K562 (cell line): ENCODE measurements around the gene PHLDB3. TPM values are rescaled to one million over a fixed set of nuclear protein-coding genes. Genes with fewer than 3 reads are reported as not detected.

Experiments
- ATAC-seq: fragments of 200-7000 bp; cut with Tn5 transposase; 3 replicates; pipeline ENCODE4 v1.9.1; 2020; ENCODE audit warnings: moderate library complexity
- BruUV-seq: library from RNA; stranded (reverse); fragments of 400-500 nt; replicated peaks from 2 replicates; lab custom pipeline; 2021; lab: Mats Ljungman, UMichigan
- CTCF ChIA-PET: fragments of 300-600 bp; formaldehyde crosslinking; extraction: SDS; loops from one replicate; lab custom pipeline; 2021; ENCODE audit warnings: low intra/inter-chr PET ratio; lab: Yijun Ruan, JAX
- POLR2A ChIA-PET: fragments of 300-600, 350-650 bp; sonication (Branson Sonifier 250); formaldehyde crosslinking; extraction: SDS; loops from one replicate; lab custom pipeline; 2021; ENCODE audit warnings: antibody characterized with exemption, inconsistent platforms; lab: Yijun Ruan, JAX
- DNase-seq, 4 experiments: peaks; one replicate each; pipeline versions ENCODE4 v3.0.0 to v3.0.0-alpha.2; 2011 to 2018; ENCODE audit warnings: low spot score in 3 of 4, mixed read lengths in 3 of 4; ENCODE audit errors: extremely low read depth in 1 of 4
- FAIRE-seq: peaks from 2 replicates; lab custom pipeline; 2011; peaks lifted over from hg19 to GRCh38; lab: Jason Lieb, UNC
- H2AFZ ChIP-seq: 2 replicates; pipeline ENCODE4 v1.6.0; 2011; ENCODE audit warnings: low read depth, low read length, control low read depth, inconsistent platforms
- H3K27ac ChIP-seq: fragments of 200-600 bp; 3 replicates; pipeline ENCODE4 v1.8.0; 2011; ENCODE audit warnings: low read depth, mild to moderate bottlenecking, control low read depth, inconsistent platforms, low read length, moderate library complexity, mixed read lengths; ENCODE audit errors: extremely low read depth
- H3K27me3 ChIP-seq, 2 experiments: fragments of 300-600 bp in 1 of 2; 2 replicates in 1 of 2; 3 replicates in 1 of 2; pipeline versions ENCODE4 v1.6.0 to v1.8.0; 2011; ENCODE audit warnings: inconsistent platforms in 2 of 2, low read length in 2 of 2, mild to moderate bottlenecking in 1 of 2, mixed read lengths in 1 of 2, moderate library complexity in 1 of 2; ENCODE audit not compliant: control insufficient read depth in 2 of 2, insufficient read depth in 2 of 2
- H3K36me3 ChIP-seq: fragments of 300-600 bp; 3 replicates; pipeline ENCODE4 v1.8.0; 2011; ENCODE audit warnings: mild to moderate bottlenecking, low read length, inconsistent platforms; ENCODE audit not compliant: control insufficient read depth, insufficient read depth
- H3K4me1 ChIP-seq, 2 experiments: fragments of 200-600 bp in 1 of 2; replicated peaks in 1 of 2; 2 replicates in 1 of 2; 3 replicates in 1 of 2; pipeline versions ENCODE4 v1.5.1 to v1.8.0; 2011; ENCODE audit warnings: inconsistent platforms in 2 of 2, low read length in 2 of 2, mild to moderate bottlenecking in 1 of 2, mixed read lengths in 1 of 2, moderate library complexity in 1 of 2; ENCODE audit not compliant: control insufficient read depth in 2 of 2, insufficient read depth in 2 of 2
- H3K4me2 ChIP-seq: 2 replicates; pipeline ENCODE4 v1.6.1; 2011; ENCODE audit warnings: low read length, control low read depth, inconsistent platforms, mixed read lengths; ENCODE audit not compliant: insufficient read depth
- H3K4me3 ChIP-seq: fragments of 200-600 bp; sonication (generic), shearing (Covaris generic); 2 replicates; pipeline ENCODE4 v1.5.1; 2016; ENCODE audit warnings: control low read depth, inconsistent platforms
- H3K79me2 ChIP-seq: fragments of 200-600 bp; 3 replicates; pipeline ENCODE4 v1.8.0; 2011; ENCODE audit warnings: low read length, inconsistent platforms; ENCODE audit not compliant: control insufficient read depth, insufficient read depth
- H3K9ac ChIP-seq, 2 experiments: 2 replicates each; pipeline versions ENCODE4 v1.6.0 to v1.6.1; 2011; ENCODE audit warnings: low read depth in 2 of 2, low read length in 2 of 2, control low read depth in 1 of 2, inconsistent platforms in 1 of 2, mild to moderate bottlenecking in 1 of 2, mixed read lengths in 1 of 2; ENCODE audit not compliant: insufficient read depth in 1 of 2
- H3K9me1 ChIP-seq: one replicate; pipeline ENCODE4 v1.6.0; 2011; ENCODE audit warnings: inconsistent platforms, mild to moderate bottlenecking, low read length, moderate library complexity; ENCODE audit not compliant: control insufficient read depth, insufficient read depth
- H3K9me3 ChIP-seq: replicated peaks from 2 replicates; pipeline ENCODE4 v1.5.1; 2011; ENCODE audit warnings: low read depth, low read length, inconsistent platforms; ENCODE audit not compliant: control insufficient read depth, insufficient read depth
- H4K20me1 ChIP-seq: replicated peaks from 2 replicates; pipeline ENCODE4 v1.6.1; 2011; ENCODE audit warnings: low read length, inconsistent platforms, mixed read lengths; ENCODE audit not compliant: control insufficient read depth, insufficient read depth
- CBFA2T3 ChIP-seq: fragments of 450-650 bp; IDR thresholded peaks from 2 replicates; pipeline ENCODE4 v1.6.1; 2017
- ESRRB ChIP-seq: fragments of 250-450 bp; sonication (Bioruptor Pico); IDR thresholded peaks from 2 replicates; pipeline ENCODE4 v1.5.0; 2020; ENCODE audit warnings: mild to moderate bottlenecking, moderate library complexity, borderline replicate concordance
- GTF2A2 ChIP-seq: IDR thresholded peaks from 2 replicates; pipeline ENCODE4 v1.6.1; 2016; ENCODE audit warnings: mild to moderate bottlenecking, missing genetic modification characterization, missing compliant biosample characterization
- GTF2F1 ChIP-seq: IDR thresholded peaks from 2 replicates; pipeline ENCODE4 v1.6.1; 2011; ENCODE audit warnings: low read depth, low read length, improper control_type of control experiment
- HNRNPH1 ChIP-seq: fragments of 200-400 bp; formaldehyde crosslinking; optimal IDR thresholded peaks from 2 replicates; pipeline ENCODE3; 2017; ENCODE audit warnings: low read depth, mild to moderate bottlenecking, low read length, moderate library complexity
- HSF4 ChIP-seq: fragments of 250-450 bp; sonication (Bioruptor Pico); IDR thresholded peaks from 2 replicates; pipeline ENCODE4 v2.1.2; 2022; ENCODE audit warnings: mild to moderate bottlenecking, moderate library complexity, borderline replicate concordance
- MIER1 ChIP-seq: fragments of 450-650 bp; IDR thresholded peaks from 2 replicates; pipeline ENCODE4 v1.6.1; 2016; ENCODE audit warnings: antibody characterized with exemption, mild to moderate bottlenecking, low read depth
- PRPF4 ChIP-seq: fragments of 200-400 bp; formaldehyde crosslinking; IDR thresholded peaks from one replicate; pipeline ENCODE4 v1.6.1; 2017; ENCODE audit warnings: low read length, low read depth, mild to moderate bottlenecking; ENCODE audit not compliant: insufficient read depth, poor library complexity, severe bottlenecking
- PTRF ChIP-seq: fragments of 450-650 bp; IDR thresholded peaks from 2 replicates; pipeline ENCODE4 v1.6.1; 2016; ENCODE audit warnings: mild to moderate bottlenecking, missing genetic modification characterization, missing compliant biosample characterization
- TFAM ChIP-seq: fragments of 250-450 bp; sonication (Bioruptor Pico); conservative IDR thresholded peaks from 2 replicates; pipeline ENCODE4 v1.5.0; 2021; ENCODE audit warnings: mild to moderate bottlenecking, moderate library complexity
- TSC22D4 ChIP-seq: fragments of 450-650 bp; IDR thresholded peaks from 2 replicates; pipeline ENCODE4 v1.6.1; 2016; ENCODE audit warnings: missing genetic modification characterization, missing biosample characterization, control low read depth
- ZC3H8 ChIP-seq: fragments of 450-650 bp; IDR thresholded peaks from 2 replicates; pipeline ENCODE4 v1.6.1; 2017
- ZNF311 ChIP-seq: fragments of 250-450 bp; sonication (Bioruptor Pico); IDR thresholded peaks from 2 replicates; pipeline ENCODE4 v1.4.0; 2020; ENCODE audit warnings: mild to moderate bottlenecking, moderate library complexity
- ZNF586 ChIP-seq: fragments of 450-650 bp; formaldehyde crosslinking; conservative IDR thresholded peaks from 2 replicates; pipeline ENCODE4 v1.4.0; 2020; ENCODE audit warnings: mild to moderate bottlenecking, moderate library complexity
- WGBS: fragments of 100-300 bp; shearing (Covaris generic); methylation state at CpG from one replicate; pipeline ENCODE4 v1.1.6; 2016; ENCODE audit warnings: low coverage, mixed read lengths; ENCODE audit not compliant: insufficient coverage; ENCODE audit errors: missing lambda C conversion rate; 5-methylcytosine and 5-hydroxymethylcytosine counted together
- in situ Hi-C: fragments of 300-500 bp; cut with MboI; formaldehyde crosslinking; loops from 4 replicates; pipeline ENCODE4 v1.15.0; 2018; ENCODE audit warnings: inconsistent platforms, mixed read lengths
- intact Hi-C: fragments of 100-400 bp; cut with micrococcal nuclease; formaldehyde crosslinking; loops from 2 replicates; pipeline ENCODE4 v1.14.2; 2022
- polyA plus RNA-seq, 8 experiments: library from polyadenylated mRNA; depleted of rRNA in 4 of 8; stranded (reverse) in 5 of 8; unstranded in 3 of 8; fragments of >200 nt; fragmentation: Nextera tagmentation in 2 of 8; fragmentation: Illumina TruSeq in 1 of 8; extraction: Ambion mirVana in 2 of 8; extraction: Trizol in 1 of 8; gene quantifications; 2 replicates each; pipeline versions ENCODE4 v1.2.1 to v1.2.3, GENCODE V29; 2011 to 2014; ENCODE audit warnings: inconsistent platforms in 1 of 8, missing spikeins in 1 of 8
- total RNA-seq, 7 experiments: library from RNA; depleted of rRNA in 6 of 7; stranded (reverse); fragments of >200 nt in 6 of 7; fragmentation: Illumina TruSeq in 2 of 7; extraction: Trizol in 2 of 7; gene quantifications; 2 replicates each; pipeline versions ENCODE4 v1.2.1 to v1.2.3, GENCODE V29; 2011 to 2021; ENCODE audit warnings: low replicate concordance in 1 of 7
- TF ChIP-seq, protein P1 (sequence below), 2 experiments: fragments of 450-650 bp; formaldehyde crosslinking in 1 of 2; IDR thresholded peaks; 2 replicates each; pipeline versions ENCODE4 v1.4.0 to v1.6.1; 2014 to 2020; ENCODE audit warnings: mild to moderate bottlenecking in 2 of 2, borderline replicate concordance in 1 of 2, low read depth in 1 of 2

Gene PHLDB3
- total and polyA plus RNA-seq, 9 of the 15 experiments (the other 6 are each of a cell fraction or from before 2014, with no cell fraction given) = 0.04 to 23.5 (median 3.9) TPM

- Histone ChIP-seq H2AFZ (no peak overlapping the region), H3K4me3 (no peak overlapping the region), H4K20me1 (no peaks in the 10 kb centered on the region), H3K79me2 (no peaks in the 10 kb centered on the region), H3K9me1 (no peaks in the 10 kb centered on the region), H3K27me3 (no peaks in the 10 kb centered on the region), H3K9ac (no peak overlapping the region), H3K27ac (no peak overlapping the region), H3K4me1 (no peaks in the 10 kb centered on the region; a peak in 3 of 5 replicates), H3K9me3 (no peaks in the 10 kb centered on the region), H3K4me2 (no peak overlapping the region), H3K36me3 (no peaks in the 10 kb centered on the region)
- BruUV-seq = no TSS peak
- POLR2A ChIA-PET = no interaction called here
- DNase-seq (no peak), FAIRE-seq (no peak), ATAC-seq (no peak)
- CTCF ChIA-PET = interaction anchor here (0.6 to 3.0 kb wide), 4 partner anchors 15 to 85 kb away, joined by 5 to 50 read pairs (median 16); no protein-coding TSS in a partner anchor
- intact Hi-C loops (no loop called here), in situ Hi-C loops (loop anchor here (5.0 kb wide), 1 partner anchor 71 kb away; no protein-coding TSS in a partner anchor)
- WGBS = 23% methylated on average over 4 of the region's 4 CpGs
- no peak for TF ChIP-seq TFAM
- TF ChIP-seq, protein P1, sequence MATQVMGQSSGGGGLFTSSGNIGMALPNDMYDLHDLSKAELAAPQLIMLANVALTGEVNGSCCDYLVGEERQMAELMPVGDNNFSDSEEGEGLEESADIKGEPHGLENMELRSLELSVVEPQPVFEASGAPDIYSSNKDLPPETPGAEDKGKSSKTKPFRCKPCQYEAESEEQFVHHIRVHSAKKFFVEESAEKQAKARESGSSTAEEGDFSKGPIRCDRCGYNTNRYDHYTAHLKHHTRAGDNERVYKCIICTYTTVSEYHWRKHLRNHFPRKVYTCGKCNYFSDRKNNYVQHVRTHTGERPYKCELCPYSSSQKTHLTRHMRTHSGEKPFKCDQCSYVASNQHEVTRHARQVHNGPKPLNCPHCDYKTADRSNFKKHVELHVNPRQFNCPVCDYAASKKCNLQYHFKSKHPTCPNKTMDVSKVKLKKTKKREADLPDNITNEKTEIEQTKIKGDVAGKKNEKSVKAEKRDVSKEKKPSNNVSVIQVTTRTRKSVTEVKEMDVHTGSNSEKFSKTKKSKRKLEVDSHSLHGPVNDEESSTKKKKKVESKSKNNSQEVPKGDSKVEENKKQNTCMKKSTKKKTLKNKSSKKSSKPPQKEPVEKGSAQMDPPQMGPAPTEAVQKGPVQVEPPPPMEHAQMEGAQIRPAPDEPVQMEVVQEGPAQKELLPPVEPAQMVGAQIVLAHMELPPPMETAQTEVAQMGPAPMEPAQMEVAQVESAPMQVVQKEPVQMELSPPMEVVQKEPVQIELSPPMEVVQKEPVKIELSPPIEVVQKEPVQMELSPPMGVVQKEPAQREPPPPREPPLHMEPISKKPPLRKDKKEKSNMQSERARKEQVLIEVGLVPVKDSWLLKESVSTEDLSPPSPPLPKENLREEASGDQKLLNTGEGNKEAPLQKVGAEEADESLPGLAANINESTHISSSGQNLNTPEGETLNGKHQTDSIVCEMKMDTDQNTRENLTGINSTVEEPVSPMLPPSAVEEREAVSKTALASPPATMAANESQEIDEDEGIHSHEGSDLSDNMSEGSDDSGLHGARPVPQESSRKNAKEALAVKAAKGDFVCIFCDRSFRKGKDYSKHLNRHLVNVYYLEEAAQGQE (IDR thresholded peaks at IDR 0.05; ENCODE audit: borderline replicate concordance) = no peak
- TF ChIP-seq, protein P1 (CRISPR knock-in tag; IDR thresholded peaks at IDR 0.05; ENCODE audit: low read depth) = no peak
- no peak for TF ChIP-seq HNRNPH1
- TF ChIP-seq ESRRB (CRISPR knock-in tag) = no peak
- no peak for TF ChIP-seq PRPF4
- TF ChIP-seq HSF4 = no peak
- TF ChIP-seq TSC22D4 (tag) = no peak
- TF ChIP-seq ZNF586 (CRISPR knock-in tag) = no peak
- TF ChIP-seq GTF2F1 = no peak
- no peak for TF ChIP-seq PTRF
- TF ChIP-seq ZNF311 (CRISPR knock-in tag) = no peak
- no peak for TF ChIP-seq ZC3H8
- TF ChIP-seq GTF2A2 (tag) = no peak
- no peak for TF ChIP-seq MIER1
- no peak for TF ChIP-seq CBFA2T3
Measured at GRCh38 chr19:43518051-43518450, 13.5 kb upstream of the PHLDB3 start.
